ENCODE results near the gene ZCWPW2.

ZCWPW2 gene

GRCh38 chr3:28348629-28349468, at the start of gene ZCWPW2, which contains the start of gene AZI2 (continued):
- no peak for TF ChIP-seq BCL11B (tag by site-specific recombination; IDR thresholded peaks at IDR 0.05; ENCODE audit: low read depth)
- TF ChIP-seq HOXC10 (CRISPR knock-in tag; IDR thresholded peaks at IDR 0.05): no peak
- peak; percentile 94 for TF ChIP-seq ZNF76 (tag by site-specific recombination; IDR thresholded peaks at IDR 0.05; ENCODE audit: borderline replicate concordance, low read depth)
- TF ChIP-seq ZNF10 (tag by site-specific recombination; IDR thresholded peaks at IDR 0.05): no peak
- TF ChIP-seq ZNF664 (tag by site-specific recombination; IDR thresholded peaks at IDR 0.05): no peak
- TF ChIP-seq ZNF580 (tag by site-specific recombination; IDR thresholded peaks at IDR 0.05): no peak
- TF ChIP-seq CTCF (tag by site-specific recombination; IDR thresholded peaks at IDR 0.05): peak; percentile 44; the same call in 1 of the 2 replicates
- peak; percentile 41; the same call in 1 of the 2 replicates for TF ChIP-seq PRDM4 (tag by site-specific recombination; IDR thresholded peaks at IDR 0.05)
- TF ChIP-seq ZNF449 (tag by site-specific recombination; IDR thresholded peaks at IDR 0.05): no peak
- no peak for TF ChIP-seq ZNF302 (tag by site-specific recombination; IDR thresholded peaks at IDR 0.05; ENCODE audit: low read depth)
- TF ChIP-seq ZNF514 (tag by site-specific recombination; IDR thresholded peaks at IDR 0.05): no peak
- TF ChIP-seq ZSCAN30 (tag by site-specific recombination; IDR thresholded peaks at IDR 0.05): 0 out of 2 replicates have a peak, but pooled peaks have one; percentile 57
- peak; percentile 92 for TF ChIP-seq ZNF600 (tag by site-specific recombination; IDR thresholded peaks at IDR 0.05)
- TF ChIP-seq ZNF157 (tag by site-specific recombination; IDR thresholded peaks at IDR 0.05): no peak
- TF ChIP-seq ZNF211 (tag by site-specific recombination; IDR thresholded peaks at IDR 0.05; ENCODE audit: low read depth): no peak
- TF ChIP-seq ZNF114 (tag by site-specific recombination; IDR thresholded peaks at IDR 0.05): no peak
- peak; percentile 61 for TF ChIP-seq ZNF394 (tag by site-specific recombination; IDR thresholded peaks at IDR 0.05; ENCODE audit: borderline replicate concordance)
- no peak for TF ChIP-seq ZNF121 (tag by site-specific recombination; IDR thresholded peaks at IDR 0.05)
- TF ChIP-seq ZNF23 (tag by site-specific recombination; IDR thresholded peaks at IDR 0.05; ENCODE audit: borderline replicate concordance): no peak
- peak; percentile 49; the same call in 1 of the 2 replicates for TF ChIP-seq KLF7 (tag by site-specific recombination; IDR thresholded peaks at IDR 0.05; ENCODE audit: borderline replicate concordance)
- no peak for TF ChIP-seq ZNF747 (tag by site-specific recombination; IDR thresholded peaks at IDR 0.05)
- TF ChIP-seq SALL2 (tag by site-specific recombination; IDR thresholded peaks at IDR 0.05; ENCODE audit: borderline replicate concordance): no peak
- no peak for TF ChIP-seq ZNF354C (tag by site-specific recombination; IDR thresholded peaks at IDR 0.05; ENCODE audit: borderline replicate concordance, low read depth)
- TF ChIP-seq ZNF266 (tag by site-specific recombination; IDR thresholded peaks at IDR 0.05; ENCODE audit: low read depth): no peak
- TF ChIP-seq ZNF341 (tag by site-specific recombination; IDR thresholded peaks at IDR 0.05; ENCODE audit: low read depth): peak; percentile 89
- TF ChIP-seq ZNF146 (tag by site-specific recombination; IDR thresholded peaks at IDR 0.05): no peak
- TF ChIP-seq ZBTB26 (tag by site-specific recombination; optimal IDR thresholded peaks at IDR 0.05): peak; percentile 98
- 0 out of 2 replicates have a peak, but pooled peaks have one; percentile 35 for TF ChIP-seq ZBTB8A (tag by site-specific recombination; IDR thresholded peaks at IDR 0.05)
- no peak for TF ChIP-seq ZNF174 (tag by site-specific recombination; IDR thresholded peaks at IDR 0.05)
- TF ChIP-seq ZNF645 (tag by site-specific recombination; IDR thresholded peaks at IDR 0.05): no peak
- TF ChIP-seq ZXDB (tag by site-specific recombination; IDR thresholded peaks at IDR 0.05): peak; percentile 86
- TF ChIP-seq SCRT1 (tag by site-specific recombination; IDR thresholded peaks at IDR 0.05; ENCODE audit: borderline replicate concordance): no peak

Measured in HEK293 (cell line).